Hypothalamus (tissue), 51 donors: ENCODE measurements around the gene PSME2.

Source experiments
- DNase-seq, 51 donors: peaks; one replicate each; lab custom pipeline; 2025; lab: John Stamatoyannopoulos, UW

The PSME2 gene

DNA sequence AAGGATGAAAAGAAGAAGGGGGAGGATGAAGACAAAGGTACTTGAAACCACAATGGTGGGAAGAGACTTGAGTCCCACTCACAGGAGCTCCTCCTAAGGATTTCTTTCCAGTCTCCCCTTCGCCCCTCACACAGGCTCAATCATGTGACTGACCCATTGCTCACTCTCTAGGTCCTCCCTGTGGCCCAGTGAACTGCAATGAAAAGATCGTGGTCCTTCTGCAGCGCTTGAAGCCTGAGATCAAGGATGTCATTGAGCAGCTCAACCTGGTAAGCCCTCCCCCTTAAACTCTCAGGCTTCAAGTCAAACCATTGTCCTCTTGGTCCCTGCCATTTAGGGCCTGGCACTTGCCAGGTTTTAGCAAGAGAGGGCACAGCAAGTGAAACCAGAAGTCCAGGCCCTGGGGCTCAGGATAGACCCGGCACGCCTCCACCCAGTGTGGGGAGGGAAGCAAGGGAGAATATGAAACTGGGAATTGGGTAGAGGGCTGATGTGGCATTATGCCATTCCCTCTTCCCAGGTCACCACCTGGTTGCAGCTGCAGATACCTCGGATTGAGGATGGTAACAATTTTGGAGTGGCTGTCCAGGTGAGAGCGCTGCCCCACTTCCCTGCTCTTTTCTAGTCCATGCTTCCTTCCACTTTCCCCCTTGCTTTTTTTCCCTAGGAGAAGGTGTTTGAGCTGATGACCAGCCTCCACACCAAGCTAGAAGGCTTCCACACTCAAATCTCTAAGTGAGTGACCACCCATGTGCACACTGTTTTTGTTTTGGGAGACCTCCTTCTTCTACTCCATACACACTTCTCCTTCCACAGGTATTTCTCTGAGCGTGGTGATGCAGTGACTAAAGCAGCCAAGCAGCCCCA lies 8.6 kb downstream of the PSME2 start:
- DNase-seq = no peak

DNA sequence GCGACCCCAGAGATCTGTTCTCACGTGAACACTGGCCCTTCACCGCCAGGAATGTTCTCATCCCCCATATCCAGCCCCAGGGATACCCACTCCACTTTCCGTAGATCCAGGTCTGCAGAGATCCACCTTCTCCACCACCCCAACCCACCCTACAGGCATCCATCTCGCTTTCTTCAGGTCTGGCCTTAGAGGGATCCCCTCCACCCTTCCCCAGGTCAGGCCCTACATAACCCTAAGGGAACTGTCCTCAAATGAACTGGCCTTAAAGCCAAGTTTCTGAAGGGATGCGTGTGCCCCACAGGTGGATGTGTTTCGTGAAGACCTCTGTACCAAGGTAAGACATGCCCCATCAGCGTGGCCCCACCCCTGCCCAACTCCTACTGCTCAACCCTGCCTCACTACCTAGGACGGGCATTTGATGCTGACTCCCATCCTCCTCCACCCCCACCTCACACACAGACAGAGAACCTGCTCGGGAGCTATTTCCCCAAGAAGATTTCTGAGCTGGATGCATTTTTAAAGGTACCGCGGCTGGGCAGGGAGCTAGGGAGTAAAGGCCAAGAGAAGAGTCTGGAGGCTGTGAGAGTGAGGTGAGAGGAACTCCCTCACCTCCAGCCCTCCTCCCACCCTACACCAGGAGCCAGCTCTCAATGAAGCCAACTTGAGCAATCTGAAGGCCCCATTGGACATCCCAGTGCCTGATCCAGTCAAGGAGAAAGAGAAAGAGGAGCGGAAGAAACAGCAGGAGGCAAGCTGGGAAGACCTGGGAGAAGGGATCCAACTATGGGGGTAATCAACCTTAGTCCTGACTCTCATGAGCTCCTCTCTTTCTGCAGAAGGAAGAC lies 9.5 kb downstream of the PSME2 start:
- DNase-seq = no peak

DNA sequence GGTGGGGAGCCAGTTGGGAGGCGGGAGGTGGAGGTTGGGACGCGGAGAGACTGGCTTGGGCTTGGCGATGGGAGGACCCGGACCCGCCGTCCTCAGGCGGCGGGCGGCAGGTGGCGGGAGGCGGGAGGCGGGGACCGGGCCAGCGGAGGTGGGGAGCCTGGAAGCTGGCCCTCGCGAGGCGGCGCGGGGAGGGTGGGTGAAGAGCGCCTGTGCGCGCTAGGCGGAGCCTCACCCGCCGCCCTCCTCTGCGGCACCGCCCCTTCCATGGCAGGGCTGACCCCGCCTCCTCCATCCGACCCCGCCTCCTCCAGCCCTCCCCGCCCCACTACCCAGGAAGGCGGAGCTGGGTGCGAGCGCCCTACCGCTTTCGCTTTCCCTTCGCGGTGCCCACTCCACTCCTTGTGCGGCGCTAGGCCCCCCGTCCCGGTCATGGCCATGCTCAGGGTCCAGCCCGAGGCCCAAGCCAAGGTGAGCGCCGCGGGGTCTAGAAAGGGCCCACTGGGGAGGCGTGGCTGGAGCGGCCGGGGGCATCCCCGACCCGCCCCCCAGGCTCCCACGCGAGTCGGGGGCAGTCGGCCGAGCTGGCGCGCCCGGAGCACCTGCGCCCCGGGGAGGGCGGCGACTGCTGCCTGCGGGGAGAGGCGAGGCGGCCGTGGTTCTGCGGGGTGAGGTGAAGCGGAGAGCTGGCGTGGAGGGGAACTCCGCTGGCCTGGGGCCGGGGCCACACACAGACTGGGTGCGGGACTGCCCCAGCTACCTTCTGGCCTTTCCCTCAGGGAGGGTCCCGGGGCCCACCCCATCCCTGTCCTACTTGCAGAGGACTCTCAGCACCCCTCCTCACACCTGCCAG lies 10.4 kb downstream of the PSME2 start, which contains the start of gene PSME1:
Gene PSME1, plus strand, starts transcription at position 361 of the 850 bp plus-strand sequence. Its CDS starts 69 bp downstream, at position 430.
- DNase-seq = peak; percentile 12 to 96 (median 87)

DNA sequence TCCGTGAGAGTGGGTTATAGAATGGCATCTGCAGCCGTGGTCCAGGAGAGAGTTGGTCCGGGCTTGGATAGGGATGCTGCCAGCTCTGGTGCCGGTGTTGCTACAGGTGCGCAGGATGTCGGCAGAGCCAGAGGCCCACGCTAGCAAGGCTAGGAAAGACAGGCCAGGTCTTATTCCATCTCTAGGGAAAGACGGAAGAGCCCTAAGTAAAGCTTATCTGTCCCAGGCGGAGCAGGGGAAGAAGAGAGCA lies 10.9 kb downstream of the PSME2 start:
- peak in 1 of 51 donors; percentile 37 for DNase-seq

DNA sequence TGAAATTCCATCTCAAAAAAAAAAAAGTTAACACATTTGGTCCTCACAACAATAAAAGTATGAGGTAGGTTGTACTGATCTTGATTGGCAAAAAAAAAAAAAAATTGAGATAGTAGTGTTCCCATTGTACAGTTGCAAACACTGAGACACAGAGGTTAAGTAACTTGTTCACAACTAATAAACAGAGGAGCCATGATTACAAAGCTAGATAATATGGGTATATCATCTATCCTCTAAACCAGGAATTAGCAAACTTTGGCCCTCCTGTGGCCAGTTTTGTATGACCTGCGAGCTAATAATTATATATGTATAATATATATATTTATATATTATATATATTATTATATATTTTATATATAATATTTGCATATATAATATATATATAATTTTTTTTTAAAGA lies 12.7 kb downstream of the PSME2 start:
- DNase-seq = no peak

DNA sequence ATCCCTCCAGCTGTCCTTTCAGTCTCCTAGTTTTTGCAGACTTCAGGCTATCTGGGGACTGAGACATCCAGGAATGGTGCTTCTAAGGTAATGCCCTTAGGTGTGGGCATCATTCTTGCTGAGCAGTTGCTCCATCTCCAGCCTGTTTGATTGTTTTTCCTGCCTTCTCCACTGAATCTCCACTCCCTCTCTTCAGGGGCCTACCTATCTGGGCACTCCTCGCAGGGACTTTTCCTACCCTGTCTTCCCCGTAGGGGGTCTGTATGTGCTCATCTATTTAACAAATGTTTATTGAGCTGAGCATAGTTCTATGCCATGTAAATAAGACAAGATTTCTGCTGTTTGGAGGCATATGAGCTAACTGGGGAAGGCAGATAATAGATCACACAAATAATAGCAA lies 13.4 kb downstream of the PSME2 start:
- no peak for DNase-seq

DNA sequence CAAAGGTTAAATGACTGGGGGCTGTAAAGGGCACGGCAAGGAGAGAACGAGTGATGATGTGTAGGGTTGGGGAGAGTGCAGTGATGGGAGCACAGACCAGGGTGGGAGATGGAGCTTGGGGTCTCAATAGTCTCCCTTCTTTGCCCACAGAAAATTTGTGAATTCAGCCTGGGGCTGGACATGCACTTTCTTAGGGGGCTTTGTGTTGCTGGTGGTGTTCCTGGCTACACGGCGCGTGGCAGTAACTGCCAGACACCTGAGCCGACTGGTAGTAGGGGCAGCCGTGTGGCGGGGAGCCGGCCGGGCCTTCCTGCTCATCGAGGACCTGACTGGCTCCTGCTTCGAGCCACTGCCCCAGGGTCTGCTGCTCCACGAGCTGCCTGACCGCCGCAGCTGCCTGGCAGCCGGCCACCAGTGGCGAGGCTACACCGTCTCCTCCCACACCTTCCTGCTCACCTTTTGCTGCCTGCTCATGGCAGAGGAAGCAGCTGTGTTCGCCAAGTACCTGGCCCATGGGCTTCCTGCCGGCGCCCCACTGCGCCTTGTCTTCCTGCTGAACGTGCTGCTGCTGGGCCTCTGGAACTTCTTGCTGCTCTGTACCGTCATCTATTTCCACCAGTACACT lies 14.2 kb downstream of the PSME2 start:
- no peak for DNase-seq

DNA sequence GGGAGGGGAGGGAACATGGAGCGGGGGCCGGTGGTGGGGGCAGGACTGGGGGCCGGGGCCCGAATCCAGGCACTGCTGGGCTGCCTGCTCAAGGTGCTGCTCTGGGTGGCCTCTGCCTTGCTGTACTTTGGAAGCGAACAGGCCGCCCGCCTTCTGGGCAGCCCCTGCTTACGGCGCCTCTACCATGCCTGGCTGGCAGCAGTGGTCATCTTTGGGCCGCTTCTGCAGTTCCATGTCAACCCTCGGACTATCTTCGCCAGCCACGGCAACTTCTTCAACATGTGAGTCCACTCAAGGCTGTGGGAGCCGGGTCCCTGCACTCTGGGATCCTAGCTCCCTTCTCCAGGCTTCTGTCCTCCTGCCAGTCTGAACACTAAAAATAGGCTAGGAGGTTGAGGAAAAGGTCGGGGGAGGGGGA lies 14.9 kb downstream of the PSME2 start:
- no peak for DNase-seq

DNA sequence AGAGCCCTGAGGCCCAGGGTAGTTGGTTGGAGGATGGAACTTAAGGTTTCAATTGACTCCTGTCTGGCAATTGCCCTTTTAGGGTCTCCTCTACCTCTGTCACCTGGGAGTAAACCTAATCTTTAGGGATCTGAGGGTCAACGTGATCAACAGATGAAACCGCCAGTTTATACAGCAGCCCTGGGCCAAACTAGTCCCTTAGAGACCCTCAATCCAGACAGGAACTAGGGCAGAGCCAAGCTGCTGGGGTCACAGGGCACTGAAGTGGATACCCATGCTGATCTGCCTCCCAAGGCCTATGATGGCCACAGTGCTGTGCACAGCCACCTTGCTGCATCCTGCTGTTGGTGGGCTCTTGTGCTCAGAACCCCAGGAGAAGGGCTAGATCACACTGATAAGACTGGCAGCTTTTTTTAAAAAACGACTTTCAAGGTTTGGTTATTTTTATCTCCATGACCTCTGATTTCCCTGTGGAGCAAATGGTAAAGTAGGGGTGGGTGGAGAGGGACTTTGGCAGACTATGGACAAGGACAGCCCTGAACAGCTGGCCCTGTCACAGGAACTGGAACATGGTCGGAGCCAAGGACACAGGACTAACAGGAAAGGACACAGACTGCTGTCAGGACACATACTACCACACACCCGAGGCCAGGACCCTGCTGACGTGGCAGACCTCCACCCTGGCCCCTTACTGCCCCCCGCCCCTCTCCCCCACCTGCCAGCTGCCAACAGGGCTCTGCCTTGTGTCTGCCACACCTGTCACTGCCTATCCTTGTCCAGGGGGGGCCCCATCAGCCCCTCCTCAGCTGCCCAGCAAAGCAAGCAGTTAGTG lies 15.5 kb downstream of the PSME2 start:
- no peak for DNase-seq

DNA sequence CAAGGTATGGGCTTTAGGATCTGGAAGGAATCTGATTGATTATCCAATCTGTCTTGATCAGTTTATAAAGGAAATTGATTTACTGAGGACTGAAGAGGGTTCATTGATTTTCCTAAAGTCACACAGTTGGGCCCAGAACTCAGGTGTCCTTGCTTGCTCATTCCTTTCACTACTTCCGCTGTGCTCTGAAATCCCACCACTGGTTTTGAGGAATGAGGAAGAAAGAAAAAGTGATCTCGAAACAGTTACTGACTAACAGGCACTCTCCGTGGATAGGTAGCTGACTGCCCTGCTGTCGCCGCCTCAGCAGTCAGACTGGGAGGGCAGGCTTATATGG lies 16.1 kb downstream of the PSME2 start, which contains the start of gene FITM1:
Gene FITM1, plus strand, starts transcription at position 280 of the 337 bp plus-strand sequence. CDS start 905 bp downstream, outside the sequence.
- DNase-seq = no peak

DNA sequence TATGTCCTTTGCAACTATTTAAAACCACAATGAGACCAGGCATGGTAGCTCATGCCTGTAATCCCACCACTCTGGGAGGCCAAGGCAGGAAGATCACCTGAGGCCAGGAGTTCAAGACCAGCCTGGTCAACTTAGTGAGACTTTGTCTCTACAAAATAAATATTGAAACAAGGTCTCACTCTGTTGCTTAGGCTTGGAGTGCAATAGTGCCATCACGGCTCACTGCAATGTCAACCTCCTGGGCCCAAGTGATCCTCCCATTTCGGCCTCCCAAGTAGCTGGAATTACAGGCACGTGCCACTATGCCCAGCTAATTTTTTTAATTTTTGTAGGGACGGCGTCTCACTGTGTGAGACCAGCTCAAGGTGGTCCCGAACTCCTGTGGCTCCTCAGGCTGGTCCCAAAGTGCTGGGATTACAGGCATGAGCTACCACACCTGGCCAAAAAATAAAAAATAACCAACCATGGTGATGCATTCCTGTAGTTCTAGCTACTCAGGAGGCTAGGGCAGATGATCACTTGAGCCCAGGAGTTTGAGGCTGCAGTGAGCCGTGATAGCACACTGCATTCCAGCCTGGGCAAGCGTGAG lies 16.9 kb downstream of the PSME2 start:
- no peak for DNase-seq

DNA sequence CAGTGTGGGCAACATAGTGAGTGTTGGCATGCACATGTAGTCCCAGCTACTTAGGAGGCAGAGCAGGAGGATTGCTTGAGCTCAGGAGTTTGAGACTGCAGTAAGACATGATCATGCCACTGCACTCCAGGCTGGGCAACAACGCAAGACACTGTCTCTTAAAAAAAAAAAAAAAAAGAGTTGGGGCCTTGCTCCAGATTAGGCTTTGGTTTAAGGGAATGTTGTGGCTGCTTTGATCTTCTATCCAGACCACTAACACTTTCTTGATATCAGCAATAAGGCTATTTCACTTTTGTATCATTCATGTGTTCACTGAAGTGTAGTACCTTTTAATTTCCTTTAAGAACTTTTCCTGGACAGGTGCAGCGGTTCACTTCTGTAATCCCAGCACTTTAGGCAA lies 18.7 kb downstream of the PSME2 start:
- DNase-seq = no peak

DNA sequence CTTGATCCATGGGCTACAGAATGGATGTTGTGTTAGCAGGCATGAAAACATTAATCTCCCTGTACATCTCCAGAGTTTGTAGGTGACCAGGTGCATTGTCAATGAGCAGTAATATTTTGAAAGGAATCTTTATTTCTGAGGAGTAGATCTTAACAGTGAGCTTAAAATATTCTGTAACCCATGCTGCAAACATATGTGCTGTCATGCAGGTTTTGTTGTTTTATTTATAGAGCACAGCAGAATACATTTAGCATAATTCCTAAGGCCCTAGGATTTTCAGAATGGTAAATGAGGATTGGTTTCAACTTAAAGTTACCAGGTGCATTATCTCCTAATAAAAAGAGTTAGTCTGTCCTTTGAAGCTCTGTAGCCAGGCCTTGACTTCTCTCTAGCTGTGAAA lies 19.5 kb downstream of the PSME2 start:
- DNase-seq = no peak

DNA sequence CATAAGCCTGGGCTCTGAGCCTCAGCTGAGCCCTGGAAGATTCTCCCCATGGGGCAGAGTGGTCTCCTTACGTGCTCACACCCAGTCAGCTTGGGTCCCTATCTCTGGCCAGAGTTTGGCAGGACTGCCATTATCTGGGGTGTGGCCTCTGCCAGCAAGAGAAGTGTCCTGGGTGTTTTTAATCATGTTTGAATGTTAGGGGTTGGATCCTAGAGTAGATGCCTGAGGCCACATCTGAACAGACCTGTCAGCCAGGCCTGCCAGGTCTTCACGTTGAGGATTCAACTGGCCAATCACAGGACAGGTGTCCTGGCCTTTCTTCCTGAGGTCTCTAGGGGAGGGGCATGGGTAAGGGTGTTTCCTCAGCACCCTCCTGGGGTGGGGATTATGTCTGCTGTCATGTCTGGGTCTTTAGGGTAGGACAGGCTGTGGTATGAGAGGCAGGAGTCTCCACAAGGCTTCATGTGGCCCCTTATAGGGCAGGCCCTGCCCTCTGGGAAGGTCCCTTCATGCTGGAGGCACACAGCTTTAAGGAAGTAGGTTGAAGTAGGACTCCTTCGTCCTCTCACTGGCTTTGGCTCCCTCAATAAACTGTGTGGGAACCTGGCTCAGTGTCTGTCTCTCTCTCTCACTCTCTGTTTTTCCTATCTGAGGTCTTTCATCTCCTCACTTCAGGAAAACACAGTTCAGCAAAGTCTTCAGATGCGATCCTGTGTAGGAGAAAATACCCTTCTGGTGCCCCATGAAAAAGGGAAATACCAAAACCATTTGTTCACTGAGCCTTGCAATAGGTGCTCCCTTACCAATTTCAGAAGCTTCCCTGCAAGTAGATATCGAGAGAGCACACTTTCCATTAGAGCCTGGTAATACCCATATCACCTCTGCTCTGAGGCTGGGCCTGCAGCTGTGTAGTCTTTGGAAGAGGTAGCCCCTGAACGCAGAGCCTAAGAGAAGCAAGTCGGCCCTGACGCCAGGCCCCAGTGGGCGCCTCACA lies 22.7 kb downstream of the PSME2 start:
- no peak for DNase-seq

DNA sequence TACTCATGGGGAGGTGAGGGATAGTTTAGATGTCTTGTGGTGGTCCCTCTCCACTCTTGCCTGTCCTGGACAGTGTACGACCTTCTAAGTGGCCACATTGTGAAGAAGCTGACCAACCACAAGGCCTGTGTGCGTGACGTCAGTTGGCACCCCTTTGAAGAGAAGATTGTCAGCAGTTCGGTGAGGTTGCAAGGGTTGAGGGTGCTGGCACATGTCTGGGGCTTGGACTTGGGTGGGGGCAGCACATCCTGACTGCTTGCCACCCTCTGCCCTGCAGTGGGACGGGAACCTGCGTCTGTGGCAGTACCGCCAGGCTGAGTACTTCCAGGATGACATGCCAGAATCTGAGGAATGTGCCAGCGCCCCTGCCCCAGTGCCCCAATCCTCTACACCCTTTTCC lies 23.5 kb downstream of the PSME2 start:
- no peak for DNase-seq

DNA sequence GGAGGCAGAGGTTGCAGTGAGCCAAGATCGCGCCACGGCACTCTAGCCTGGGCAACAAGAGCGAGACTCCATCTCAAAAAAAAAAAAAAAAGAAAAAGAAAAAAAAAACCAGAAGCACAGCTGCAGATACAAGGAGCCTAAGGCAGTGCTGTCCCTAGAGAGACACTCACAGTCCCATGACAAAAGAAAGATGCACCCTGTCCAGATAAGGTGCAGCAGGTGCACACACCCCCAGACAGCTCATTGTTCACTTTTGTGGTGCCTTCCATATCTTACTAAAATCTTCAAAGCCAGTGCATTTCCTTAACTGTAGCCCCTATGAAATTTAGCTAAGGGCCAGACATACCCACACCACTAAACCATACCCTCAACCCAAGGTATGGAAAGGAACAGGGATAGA lies 24.0 kb downstream of the PSME2 start:
- no peak for DNase-seq

DNA sequence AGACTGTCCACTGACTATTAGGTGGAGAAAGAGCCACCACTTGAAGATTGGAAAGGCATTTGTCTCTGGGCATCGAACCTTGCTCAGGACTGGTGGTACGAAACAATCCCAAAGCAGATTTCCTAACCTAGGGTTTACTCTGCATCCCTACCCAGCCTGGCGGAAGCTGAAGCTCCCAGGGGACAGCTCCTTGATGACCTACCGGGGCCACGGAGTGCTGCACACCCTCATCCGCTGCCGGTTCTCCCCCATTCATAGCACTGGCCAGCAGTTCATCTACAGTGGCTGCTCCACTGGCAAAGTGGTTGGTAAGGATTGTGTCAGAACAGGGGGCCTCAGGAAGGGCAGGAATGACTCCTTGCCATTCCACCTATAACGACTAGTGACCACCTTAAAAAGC lies 25.2 kb downstream of the PSME2 start:
- DNase-seq = no peak

DNA sequence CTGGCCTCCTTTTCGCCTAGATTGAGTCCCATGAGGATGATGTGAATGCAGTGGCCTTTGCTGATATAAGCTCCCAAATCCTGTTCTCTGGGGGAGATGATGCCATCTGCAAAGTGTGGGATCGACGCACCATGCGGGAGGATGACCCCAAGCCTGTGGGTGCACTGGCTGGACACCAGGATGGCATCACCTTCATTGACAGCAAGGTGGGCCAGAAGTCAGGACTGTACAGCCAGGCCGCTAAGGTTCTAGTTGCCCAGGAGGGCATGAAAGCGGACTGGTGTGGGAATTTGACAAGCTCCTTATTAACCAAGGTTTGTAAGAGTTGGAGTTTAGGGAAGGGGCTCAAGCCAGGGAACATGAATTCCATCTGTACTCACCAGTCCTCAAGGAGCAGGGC lies 26.7 kb downstream of the PSME2 start:
- no peak for DNase-seq
